GM21529 (cell line): Measurements from ENCODE around the gene RDH11.
A peak's percentile ranks its signal among the peaks of the same experiment; 100 is the strongest.
"Not testable (repeated sequence)": the region's sequence is repeated elsewhere in the genome, so short reads cannot be mapped to it uniquely, and the experiment has no call there.

Experiments
- ATAC-seq: cut with Tn5 transposase; IDR thresholded peaks from one replicate; pipeline ENCODE4 v1.9.1; 2021; ENCODE audit not compliant: unreplicated experiment

The RDH11 gene, protein sequence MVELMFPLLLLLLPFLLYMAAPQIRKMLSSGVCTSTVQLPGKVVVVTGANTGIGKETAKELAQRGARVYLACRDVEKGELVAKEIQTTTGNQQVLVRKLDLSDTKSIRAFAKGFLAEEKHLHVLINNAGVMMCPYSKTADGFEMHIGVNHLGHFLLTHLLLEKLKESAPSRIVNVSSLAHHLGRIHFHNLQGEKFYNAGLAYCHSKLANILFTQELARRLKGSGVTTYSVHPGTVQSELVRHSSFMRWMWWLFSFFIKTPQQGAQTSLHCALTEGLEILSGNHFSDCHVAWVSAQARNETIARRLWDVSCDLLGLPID

DNA sequence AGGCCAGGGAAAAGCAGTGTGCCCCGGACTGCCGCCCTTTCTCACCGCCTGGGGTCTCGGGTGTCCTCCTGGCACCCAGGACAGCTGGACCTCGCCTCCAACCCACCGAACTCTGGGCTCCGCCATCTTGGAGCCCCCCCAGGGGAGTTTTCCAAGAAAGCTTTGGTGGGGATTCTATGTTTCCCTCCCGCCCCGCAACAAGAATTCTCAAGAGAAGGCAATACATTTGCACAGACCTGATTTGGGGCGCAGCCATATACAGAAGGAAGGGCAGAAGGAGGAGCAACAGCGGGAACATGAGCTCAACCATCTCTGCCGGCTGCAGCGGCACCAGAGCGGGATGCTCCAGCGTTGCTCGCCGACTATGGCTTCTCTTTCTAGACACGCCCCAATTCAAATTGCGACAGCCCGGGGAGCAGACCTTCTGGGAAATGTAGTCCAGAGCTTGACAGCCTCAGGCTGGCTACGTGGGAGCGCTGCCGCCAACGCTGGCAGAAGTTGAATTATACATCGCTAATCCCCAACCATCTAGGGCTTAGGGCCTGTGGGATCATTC, at the start of gene RDH11:
TSS of gene RDH11 (minus strand) at position 371 of the 556 bp plus-strand sequence. CDS start at position 310, 61 bp downstream.
- ATAC-seq: peak; percentile 87

DNA sequence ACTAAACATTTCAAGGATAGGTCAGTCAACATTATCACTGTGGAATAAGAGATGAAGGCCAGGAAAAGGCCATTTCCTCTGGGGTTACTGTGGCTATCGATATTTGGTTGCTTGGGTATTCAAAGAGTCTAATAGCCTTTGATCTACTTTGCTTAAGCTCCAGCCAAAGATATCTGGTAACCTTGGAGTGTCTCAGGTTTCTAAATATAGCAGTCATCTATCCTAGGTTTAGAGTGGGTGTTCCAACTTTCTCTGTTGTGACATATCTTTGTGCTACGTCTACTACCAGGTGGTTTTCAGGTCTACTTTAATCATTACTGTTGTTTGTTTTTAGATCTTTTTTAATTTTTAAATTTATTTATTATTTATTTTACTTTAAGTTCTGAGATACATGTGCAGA, 48.5 kb upstream of the RDH11 start:
- ATAC-seq: no peak

DNA sequence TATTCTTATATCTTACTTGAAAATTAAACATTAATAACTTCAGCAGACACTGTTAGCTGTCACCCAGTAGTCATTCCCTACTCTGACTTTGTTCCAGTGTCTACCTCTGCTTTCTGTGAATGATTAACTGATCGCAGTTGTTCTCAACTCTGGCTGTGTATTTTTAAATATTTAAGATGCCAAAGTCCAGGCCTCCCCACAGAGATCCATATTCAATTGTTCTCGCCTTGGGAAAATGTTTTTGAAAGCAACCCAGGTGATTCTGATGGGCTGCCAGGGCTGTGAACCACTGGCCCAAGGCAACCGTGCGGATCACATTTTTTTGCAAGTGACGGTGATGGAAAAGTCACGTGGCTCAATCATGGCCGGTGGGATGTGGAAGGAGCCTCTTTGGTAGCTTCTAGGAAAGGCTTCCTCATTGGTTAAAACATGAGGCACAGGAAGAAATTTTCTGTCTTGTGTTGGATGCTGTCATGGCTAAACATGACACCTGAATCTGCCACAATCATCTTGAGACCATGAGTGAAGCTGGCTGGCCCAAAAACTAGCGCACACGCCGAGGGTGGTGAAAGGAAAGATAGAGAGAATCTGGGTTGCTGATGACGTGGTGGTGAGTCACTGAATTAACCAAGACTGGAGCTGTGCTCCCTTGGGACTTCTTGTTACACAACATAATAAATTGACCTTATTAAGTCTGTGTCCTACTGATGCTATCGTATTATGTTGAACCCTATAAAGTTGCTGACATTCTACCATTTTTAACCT, 43.4 kb upstream of the RDH11 start:
- ATAC-seq: no peak

DNA sequence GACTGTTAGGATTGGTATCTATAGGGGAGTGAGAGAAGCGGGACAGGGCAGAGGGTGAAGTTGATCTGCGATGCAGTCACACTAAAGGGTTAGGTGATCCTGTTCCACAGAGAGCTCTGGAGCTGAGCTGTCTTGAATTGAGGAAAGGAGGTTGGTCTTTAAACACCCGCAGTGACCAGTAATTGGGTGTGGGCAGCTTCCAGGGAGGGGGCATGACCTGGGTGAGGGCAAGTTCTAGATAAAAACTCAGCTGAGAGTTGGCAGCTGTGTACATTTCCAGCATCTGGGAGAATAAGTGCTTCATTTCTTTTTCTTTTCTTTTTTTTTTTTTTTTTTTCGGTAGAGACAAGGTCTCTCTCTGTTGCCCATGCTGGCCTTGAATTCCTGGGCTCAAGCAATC, 41.2 kb upstream of the RDH11 start:
- no peak for ATAC-seq

DNA sequence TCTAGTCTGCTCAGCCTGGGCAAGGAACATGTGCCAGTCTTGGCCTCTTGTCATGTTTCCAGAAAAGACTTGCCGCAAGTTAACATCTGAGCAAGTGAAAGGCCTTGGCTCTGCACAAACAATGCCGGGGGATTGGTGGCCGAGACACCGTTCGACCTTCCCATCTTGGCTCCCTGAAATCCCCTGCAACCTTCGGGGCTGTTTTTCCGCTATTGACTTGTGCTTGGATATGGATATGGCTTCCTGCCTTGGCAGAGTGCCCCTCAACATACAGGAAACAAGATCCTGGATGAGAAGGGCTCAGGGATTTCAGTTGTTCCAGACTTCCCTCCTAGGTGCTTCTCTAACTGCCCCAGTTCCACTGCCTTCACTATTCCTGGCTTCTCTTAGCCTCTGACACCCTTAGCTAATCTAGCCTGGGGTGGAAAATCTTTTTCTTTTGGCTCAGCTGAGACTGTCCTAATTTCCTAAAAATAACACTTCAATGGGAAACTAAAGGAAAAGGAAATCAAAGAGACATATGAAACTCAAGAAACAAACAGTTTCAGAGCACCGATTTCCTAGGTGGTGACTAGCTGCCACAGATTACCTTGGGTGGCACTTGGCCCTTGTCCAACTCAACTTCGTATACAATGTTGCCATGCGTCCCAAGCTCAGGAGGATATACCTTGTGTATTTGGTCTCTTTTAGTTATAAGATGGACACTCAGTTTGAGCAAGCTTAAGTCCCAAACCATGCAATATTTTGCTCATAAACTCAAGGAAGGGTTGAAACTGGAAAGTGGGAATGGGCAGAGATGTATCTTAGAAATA, 40.0 kb upstream of the RDH11 start:
- ATAC-seq: no peak

DNA sequence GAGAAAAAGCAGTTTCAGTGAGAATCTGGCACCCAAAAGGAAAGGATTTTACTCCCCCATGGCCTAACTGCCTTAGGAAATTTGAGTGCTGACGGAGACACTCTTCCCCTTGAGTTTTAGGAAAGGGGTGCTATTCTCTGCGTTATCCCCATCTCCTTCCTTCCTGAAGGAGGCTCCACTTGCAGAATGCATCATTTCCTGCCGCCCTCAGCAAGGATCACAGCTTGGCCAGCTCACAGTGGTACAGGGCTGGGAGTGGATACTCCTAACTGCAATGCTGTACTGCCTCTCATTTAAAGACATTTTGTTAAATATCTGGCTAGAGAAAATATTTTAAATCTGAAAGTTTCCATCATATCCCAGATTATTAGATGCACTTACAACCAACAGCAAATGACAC, 39.1 kb upstream of the RDH11 start:
- no peak for ATAC-seq

DNA sequence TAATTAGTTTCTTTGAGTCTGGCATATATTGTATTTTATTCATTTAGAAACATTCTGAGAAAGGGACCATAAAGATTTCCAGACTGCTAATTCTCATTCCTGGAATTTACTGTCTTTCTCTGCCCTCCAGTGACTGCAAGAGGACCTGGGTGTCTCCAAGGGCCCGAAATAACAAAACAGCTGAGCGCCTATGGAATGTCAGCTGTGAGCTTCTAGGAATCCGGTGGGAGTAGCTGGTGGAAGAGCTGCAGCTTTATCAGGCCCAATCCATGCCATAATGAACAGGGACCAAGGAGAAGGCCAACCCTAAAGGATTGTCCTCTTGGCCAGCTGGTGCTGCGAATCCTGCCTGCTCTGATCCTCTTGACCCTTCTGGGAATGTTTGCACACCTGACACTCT, 38.1 kb upstream of the RDH11 start:
- ATAC-seq: no peak

DNA sequence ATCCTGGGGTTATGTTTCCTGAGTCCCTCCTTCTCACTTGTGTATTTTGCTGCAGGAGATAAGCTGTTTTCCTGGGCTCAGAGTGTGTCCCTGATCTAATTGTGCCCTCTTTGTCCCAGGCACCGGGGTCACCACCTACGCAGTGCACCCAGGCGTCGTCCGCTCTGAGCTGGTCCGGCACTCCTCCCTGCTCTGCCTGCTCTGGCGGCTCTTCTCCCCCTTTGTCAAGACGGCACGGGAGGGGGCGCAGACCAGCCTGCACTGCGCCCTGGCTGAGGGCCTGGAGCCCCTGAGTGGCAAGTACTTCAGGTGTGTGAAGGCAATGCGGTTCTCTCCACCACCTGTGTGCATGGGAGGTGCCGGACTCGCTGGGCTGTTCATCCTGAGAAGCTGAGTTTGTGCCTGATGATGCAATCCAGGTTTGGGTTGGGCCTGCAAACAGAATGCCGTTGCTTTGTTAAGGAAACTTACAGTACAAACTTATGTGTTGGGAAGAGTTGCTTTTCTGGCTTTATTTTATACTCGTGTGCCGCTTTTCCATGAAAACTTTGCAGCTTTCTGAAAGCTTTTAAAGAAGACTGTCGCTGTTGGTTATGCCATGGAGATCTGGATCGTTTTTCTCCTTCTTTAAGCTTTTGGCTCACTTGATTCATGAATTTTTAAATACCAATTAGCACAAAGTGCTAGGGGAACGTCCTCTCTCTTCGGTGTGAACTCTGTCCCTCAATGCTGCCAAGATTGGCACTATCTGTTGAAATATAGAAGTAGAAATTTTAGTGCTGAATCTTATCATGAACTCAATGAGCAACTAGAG, 33.7 kb upstream of the RDH11 start:
- ATAC-seq: no peak

DNA sequence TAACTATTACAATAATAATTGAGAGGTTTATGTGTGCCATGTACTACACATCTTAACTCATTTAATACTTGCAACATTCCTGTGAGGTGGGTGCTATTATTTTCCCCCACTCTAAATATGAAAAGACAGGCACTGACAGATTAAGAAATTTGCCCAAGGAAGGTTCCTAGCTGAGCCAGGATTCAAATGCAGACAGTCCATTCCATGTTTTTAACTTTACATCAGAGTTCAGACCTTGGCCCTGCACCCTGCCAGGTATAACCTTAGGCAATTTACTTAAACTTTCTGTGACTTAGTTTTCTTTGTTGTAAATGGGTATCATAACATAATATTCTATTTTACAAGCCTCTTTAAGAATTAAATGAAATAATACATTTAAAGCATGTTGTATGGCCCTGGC, 32.7 kb upstream of the RDH11 start:
- no peak for ATAC-seq

DNA sequence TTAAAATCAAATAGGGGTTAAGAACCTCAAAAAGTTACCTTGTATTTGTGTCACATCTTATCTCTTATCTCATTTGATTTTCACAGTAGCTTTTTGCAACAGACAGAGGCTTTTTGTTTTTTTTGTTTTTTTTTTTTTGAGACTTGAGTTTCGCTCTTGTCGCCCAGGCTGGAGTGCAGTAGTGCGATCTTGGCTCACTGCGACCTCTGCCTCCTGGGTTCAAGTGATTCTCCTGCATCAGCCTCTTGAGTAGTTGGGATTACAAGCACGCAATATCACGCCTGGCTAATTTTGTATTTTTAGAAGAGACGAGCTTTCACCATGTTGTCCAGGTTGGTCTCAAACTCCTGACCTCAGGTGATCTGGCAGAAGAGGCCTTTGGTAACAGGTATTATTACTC, 31.8 kb upstream of the RDH11 start:
- no peak for ATAC-seq

DNA sequence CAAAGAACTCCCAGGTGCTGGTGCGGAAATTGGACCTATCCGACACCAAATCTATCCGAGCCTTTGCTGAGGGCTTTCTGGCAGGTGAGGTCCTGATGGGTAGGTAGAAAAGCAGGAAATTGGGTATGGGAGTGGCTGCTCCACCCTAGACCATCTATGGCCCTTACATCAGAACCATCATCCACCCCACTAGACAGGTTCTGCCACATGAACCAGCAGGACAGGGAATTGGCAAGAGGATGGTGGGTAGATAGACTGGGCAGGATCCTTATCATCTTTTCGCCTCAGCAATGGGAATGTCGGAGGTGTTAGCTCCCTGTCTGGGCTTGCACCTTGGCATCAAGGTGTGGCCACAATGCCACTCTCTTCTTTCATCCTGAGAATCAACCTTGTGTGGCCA, 29.6 kb upstream of the RDH11 start:
- no peak for ATAC-seq

DNA sequence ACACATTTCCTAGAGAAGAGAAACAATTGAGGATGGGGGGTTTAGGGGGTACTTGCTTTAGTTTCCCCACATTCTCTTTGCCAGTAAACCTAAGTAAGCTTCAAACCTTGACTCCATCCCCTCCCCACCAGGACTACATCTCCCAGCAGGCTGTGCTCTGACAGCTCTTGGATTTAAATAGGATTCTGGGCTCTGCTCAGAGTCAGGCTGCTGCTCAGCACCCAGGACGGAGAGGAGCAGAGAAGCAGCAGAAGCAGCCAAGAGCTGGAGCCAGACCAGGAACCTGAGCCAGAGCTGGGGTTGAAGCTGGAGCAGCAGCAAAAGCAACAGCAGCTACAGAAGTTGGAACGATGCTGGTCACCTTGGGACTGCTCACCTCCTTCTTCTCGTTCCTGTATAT, 26.7 kb upstream of the RDH11 start:
- ATAC-seq: no peak

DNA sequence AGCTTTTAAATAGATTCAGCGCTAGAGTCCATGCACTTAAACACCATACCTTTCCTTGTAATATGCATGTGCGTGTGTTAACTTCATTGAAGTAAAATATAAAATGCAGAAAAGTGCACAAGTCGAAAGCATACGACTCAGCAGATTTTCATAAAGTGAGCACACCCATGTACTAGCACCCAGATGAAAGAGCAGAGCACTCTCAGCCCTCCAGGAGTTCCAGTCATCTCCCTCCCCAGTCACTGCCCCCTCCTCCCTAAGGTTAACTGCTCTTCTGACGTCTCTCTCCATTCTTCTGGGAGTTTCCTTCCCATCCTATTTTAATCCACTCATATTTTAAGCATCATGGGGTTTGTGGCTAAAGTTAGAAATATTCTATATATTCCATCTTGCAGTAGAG, 26.3 kb upstream of the RDH11 start:
- ATAC-seq: no peak

DNA sequence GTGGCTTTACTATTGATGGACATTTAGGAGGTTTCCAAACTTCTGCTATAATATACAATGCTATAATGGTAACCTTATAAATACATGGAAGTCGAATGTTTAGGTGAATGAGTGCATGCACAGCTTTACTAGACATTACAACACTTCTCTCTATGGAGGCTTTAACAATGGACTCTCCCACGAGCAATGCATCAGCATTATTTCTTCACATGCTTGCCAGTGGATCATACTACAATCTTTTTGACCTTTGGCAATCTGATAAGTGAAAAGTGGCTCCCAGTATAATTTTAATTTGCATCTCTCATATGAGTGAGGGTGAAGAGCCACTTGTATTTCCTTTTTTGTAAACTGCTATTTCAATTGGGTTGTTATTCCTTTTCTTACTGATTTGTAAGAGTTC, 24.3 kb upstream of the RDH11 start:
- no peak for ATAC-seq

DNA sequence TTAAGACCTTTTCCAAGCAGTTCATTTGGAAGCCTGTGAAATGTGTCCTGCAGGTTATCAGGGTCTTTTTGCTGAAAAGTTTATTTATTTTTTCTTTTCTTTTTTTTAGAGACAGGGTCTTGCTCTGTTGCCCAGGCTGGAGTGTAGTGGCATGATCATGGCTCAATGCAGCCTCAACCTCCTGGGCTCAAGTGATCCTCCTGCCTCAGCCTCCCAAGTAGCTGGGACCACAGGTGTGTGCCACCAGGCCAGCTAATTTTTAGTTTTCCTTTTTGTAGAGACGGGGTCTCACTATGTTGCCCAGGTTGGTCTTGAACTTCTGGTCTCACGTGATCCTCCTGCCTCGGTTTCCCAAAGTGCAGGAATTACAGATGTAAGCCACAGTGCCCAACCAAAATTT, 23.8 kb upstream of the RDH11 start:
- ATAC-seq: not testable (repeated sequence)

DNA sequence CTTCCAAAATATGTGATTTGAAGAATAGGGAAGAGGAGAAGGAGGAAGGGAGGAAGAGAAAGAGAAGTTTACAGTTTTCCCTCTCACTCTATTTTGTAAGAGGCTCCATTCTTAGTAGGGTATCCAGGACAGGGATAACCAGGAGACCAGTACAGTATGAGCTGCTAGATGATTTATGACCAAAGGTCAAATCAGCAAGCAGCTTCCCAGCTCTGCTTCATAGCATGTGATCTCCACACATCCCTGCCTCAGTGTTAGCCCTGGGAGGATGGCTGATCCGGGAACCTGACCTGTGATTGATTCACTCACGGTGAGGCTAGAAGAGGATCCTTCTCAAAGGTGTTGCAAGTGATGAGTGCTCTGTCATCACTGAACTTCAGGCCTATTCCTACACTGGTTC, 22.7 kb upstream of the RDH11 start:
- ATAC-seq: no peak

DNA sequence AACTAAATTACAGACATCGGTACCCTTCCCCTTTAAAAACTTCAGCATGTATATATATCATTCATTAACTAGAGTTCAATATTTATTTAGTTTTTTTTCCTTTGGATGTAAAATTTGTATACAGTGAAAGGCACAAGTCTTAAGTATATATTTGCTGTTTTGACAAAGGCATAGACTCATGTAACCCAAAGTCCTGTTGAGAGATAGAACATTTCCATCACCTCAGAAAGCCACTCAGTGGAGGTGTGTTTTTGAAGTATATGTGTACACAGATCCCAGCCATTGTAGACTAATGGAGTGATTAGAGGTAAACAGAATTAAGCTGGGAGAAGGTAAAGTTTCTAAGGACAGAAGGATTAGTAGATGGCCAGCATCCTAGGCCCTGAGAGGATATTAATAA, 21.5 kb upstream of the RDH11 start:
- ATAC-seq: no peak

DNA sequence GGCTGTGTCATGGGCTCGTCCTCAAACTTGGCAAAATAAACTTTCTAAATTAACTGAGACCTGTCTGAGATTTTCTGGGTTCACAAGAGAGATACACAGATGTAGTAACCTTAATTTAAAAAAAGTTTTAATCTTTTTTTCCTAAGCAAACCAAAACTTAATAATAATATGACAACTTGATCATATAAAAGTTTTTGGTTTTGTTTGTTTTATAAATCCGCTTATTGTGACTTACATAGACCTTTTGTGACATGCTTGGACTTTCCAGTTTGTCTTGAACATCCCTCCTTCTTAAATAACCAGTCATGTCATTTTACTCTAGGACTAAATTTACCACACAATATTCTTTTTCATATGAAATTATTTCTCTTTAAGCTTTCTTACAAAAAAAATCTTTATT, 14.6 kb upstream of the RDH11 start:
- no peak for ATAC-seq

DNA sequence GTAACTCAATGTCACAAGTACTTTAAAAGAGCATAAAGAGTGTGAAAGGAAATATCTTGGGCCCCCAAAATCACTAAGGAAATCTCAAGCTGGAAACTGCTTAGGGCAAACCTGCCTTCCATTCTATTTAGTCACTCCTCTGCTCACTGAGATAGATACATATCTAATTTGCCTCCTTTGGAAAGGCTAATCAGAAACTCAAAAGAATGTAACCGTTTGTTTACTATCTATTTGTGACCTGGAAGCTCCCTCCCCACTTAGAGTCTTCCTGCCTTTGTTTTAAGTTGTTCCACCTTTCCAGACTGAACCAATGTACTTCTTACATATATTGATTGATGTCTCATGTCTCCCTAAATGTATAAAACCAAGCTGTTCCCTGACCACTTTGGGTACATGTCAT, 14.2 kb upstream of the RDH11 start:
- not testable (repeated sequence) for ATAC-seq

DNA sequence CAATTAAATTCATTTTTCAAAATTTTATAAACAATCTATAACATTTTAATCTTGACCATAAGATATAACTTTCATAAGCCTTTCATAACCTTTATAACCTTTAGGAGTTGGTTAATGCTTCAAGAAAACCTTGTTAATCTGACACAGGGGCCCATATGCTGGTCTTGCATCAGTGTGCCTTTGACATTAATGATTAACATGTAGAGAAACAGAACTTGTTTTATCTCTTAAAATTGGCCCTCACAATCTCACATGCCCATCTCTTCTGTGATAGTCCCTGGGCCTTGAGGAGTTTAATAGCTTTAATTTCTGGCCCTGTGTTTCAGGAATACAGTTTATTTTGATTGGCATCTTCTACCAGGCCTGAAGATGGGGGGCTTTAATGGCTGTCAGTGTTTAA, 13.8 kb upstream of the RDH11 start:
- not testable (repeated sequence) for ATAC-seq

DNA sequence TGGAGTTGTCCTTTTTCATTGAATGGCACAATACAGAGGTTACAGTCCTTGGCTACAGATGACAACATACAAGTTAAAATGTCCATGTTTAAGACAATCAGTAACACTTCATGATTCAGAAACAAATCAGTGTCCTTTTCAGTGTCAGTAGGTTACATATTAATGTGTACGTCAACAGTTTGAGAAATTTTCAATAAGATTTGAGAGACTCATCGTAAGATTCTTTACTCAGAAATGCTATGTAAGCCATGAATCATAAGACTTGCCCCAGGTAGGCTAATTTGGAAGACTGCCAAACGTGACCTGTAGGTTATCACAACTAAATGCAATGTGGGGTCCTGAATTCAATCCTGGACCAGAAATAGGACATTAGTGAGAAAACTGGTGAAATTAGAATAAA, 9.6 kb upstream of the RDH11 start:
- no peak for ATAC-seq
